IPS-11a (cell line): ENCODE results near the gene C4orf50.
"Not testable (repeated sequence)": the region's sequence is repeated elsewhere in the genome, so short reads cannot be mapped to it uniquely, and the experiment has no call there.

Experiments used
- H3K4me3 ChIP-seq: one replicate; pipeline ENCODE4 v1.5.1; 2013; ENCODE audit warnings: low read depth, low read length, control low read depth

C4orf50 gene

GRCh38 chr4:6019316-6020263 lies 1.4 kb upstream of the C4orf50 start:
- H3K4me3 ChIP-seq, result no peak overlapping the region

GRCh38 chr4:6017800-6018199 lies 431 bp downstream of the C4orf50 start:
- no peak overlapping the region for H3K4me3 ChIP-seq

- H3K4me3 ChIP-seq, result no peak overlapping the region
Measured at GRCh38 chr4:6017030-6017429, 1.2 kb downstream of the C4orf50 start.

- no peak overlapping the region for H3K4me3 ChIP-seq
Measured at GRCh38 chr4:6013564-6013963, 4.7 kb downstream of the C4orf50 start.

GRCh38 chr4:6012200-6012599 lies 6.0 kb downstream of the C4orf50 start:
- H3K4me3 ChIP-seq, result no peak overlapping the region

- no peak overlapping the region for H3K4me3 ChIP-seq
Measured at GRCh38 chr4:6011686-6012085, 6.5 kb downstream of the C4orf50 start.

- H3K4me3 ChIP-seq, result no peak overlapping the region
Measured at GRCh38 chr4:6011271-6011671, 7.0 kb downstream of the C4orf50 start.

- no peak overlapping the region for H3K4me3 ChIP-seq
Measured at GRCh38 chr4:6010789-6011188, 7.4 kb downstream of the C4orf50 start.

- H3K4me3 ChIP-seq, result no peak overlapping the region
Measured at GRCh38 chr4:6009452-6009851, 8.8 kb downstream of the C4orf50 start.

GRCh38 chr4:6008766-6009385 lies 9.4 kb downstream of the C4orf50 start:
- no peak overlapping the region for H3K4me3 ChIP-seq

GRCh38 chr4:6008092-6008551 lies 10.1 kb downstream of the C4orf50 start:
- no peak overlapping the region for H3K4me3 ChIP-seq

- no peak overlapping the region for H3K4me3 ChIP-seq
Measured at GRCh38 chr4:6005175-6005574, 13.1 kb downstream of the C4orf50 start.

- H3K4me3 ChIP-seq, result not testable (repeated sequence)
Measured at GRCh38 chr4:6003485-6003884, 14.7 kb downstream of the C4orf50 start.

- H3K4me3 ChIP-seq, result no peak overlapping the region
Measured at GRCh38 chr4:6002926-6003325, 15.3 kb downstream of the C4orf50 start.

- H3K4me3 ChIP-seq, result no peak overlapping the region
Measured at GRCh38 chr4:6002492-6002833, 15.8 kb downstream of the C4orf50 start.

GRCh38 chr4:6001680-6002491 lies 16.3 kb downstream of the C4orf50 start:
- no peak overlapping the region for H3K4me3 ChIP-seq

- H3K4me3 ChIP-seq, result no peak overlapping the region
Measured at GRCh38 chr4:5999830-6000365, 18.3 kb downstream of the C4orf50 start.

- H3K4me3 ChIP-seq, result no peak overlapping the region
Measured at GRCh38 chr4:5999356-5999755, 18.9 kb downstream of the C4orf50 start.

- H3K4me3 ChIP-seq, result no peak overlapping the region
Measured at GRCh38 chr4:5998333-5998936, 19.8 kb downstream of the C4orf50 start.

GRCh38 chr4:5996641-5997040 lies 21.6 kb downstream of the C4orf50 start:
- H3K4me3 ChIP-seq, result no peak overlapping the region
